HG02759 (cell line): ENCODE measurements around the gene CCN5.
"Not testable (repeated sequence)": the region's sequence is repeated elsewhere in the genome, so short reads cannot be mapped to it uniquely, and the experiment has no call there.

Source experiments
- ATAC-seq: cut with Tn5 transposase; IDR thresholded peaks from one replicate; pipeline ENCODE4 v1.9.1; 2021; ENCODE audit warnings: mild to moderate bottlenecking, moderate library complexity; ENCODE audit not compliant: unreplicated experiment

The CCN5 gene

GRCh38 chr20:44756011-44756688 is 41.0 kb downstream of the CCN5 start:
- ATAC-seq, result no peak

DNA sequence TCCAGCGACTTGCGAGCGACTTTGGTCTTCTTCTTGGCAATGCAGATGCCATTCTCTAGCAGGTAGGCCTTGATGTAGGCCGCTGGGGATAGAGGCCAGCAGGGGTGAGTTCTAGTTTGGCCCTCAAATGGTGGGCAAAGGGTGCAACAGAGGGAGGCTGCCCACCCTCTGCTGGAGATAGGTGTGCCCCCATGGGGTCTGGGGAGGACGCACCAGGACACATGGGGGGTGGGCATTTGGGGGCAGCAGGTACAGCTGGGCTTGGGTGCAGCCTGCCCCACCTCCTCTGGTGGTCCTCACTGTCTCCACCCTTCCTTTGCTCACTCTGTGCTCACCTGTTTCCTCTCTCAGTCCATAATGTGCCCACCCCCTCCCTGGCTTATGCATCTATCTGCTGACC is 41.8 kb downstream of the CCN5 start:
- ATAC-seq, result no peak

- ATAC-seq, result no peak
Observed at GRCh38 chr20:44758247-44759101, 43.3 kb downstream of the CCN5 start.

DNA sequence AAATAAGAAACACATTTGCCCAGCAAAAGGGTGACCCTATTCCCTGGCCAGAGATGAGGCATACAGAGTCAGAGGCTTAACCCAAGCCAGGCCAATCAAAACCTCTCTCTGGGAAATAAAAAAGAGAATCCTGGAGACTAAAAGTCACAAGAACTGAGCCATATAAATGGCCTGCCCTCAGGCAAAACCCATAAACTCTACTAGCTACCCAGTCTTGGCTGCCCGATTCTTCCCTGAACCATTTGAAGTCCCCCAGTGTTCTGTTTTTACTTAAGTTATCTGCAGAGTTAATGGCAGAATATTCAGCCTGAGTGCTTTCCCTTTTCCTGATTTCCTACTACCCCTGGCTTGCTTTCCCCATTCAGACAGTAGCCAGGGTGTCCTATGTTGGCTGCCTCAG is 44.4 kb downstream of the CCN5 start:
- no peak for ATAC-seq

- ATAC-seq, result no peak
Observed at GRCh38 chr20:44761423-44761822, 46.3 kb downstream of the CCN5 start.

GRCh38 chr20:44762466-44763140 is 47.4 kb downstream of the CCN5 start:
- ATAC-seq, result no peak

- ATAC-seq, result not testable (repeated sequence)
Observed at GRCh38 chr20:44763798-44764197, 48.6 kb downstream of the CCN5 start.

DNA sequence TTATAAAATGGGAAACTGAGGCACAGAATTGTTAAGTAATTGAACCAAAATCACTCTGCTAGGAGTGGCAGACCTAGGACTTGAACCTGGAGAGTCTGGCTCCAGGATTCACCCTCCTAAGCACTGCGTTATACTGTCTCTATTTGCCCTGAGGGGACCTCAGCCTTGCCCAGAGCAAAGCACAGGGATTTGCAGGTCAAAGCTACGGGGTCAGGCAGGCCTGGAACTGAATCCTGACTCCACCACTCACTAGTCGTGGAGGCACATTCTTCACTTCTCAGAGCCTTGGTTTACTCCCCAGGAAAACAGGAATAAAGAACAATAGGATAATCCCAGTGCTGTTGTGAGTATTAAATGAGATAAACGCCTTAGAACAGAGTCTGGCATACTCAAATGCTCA is 49.9 kb downstream of the CCN5 start:
- ATAC-seq, result no peak

DNA sequence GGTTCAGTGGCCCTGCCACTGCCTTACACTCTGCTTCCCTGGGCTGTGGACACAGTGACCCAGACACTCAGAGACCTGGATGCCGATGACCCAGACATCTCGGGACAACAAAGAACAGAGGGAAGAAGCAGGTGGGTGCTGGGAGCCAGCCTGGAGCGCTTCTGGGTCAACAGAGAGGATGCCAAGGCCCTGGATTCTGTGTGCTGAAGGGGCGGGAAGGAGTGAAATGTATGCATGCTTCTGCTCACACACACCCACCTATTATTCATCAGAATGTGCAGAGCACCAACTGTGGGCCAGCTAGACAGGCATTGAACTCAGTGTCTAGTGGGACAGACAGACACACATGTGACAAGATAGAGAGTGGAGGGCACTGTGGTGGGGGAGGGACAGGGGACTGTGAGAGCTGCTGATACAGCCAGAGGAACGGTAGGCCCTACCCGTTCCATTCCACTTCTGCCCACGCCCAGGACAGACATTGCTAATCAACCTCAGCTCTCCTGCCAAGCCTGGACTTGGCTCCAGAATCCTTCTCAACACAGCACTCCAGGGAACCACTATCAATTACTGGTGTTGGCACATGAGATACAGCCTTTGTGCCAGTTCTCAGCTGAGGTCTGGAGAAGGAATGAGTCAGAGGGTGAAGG is 50.7 kb downstream of the CCN5 start:
- ATAC-seq, result no peak

DNA sequence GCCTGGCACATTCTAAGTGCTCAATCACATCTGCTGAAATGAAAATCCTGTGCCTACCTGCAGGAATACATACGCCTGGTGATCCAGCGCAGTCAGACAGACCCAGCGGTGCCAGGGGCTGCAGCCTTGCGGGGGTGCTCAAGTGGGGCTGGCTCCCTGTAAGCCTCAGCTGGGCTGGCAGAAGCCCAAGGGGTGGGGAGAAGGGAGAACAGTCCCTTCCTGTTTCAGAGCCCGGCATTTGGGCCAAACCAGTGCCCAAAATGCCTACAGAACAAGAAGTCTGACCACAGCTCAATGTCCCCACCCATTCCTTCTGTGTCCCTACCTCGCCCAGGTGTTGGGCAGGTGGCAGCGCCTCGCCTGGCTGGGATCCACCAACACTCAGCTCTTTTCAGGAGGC is 53.1 kb downstream of the CCN5 start:
- no peak for ATAC-seq

GRCh38 chr20:44768854-44769480 is 53.8 kb downstream of the CCN5 start:
- ATAC-seq, result no peak

GRCh38 chr20:44769481-44769863 is 54.3 kb downstream of the CCN5 start:
- no peak for ATAC-seq

GRCh38 chr20:44770484-44771171 is 55.5 kb downstream of the CCN5 start:
- ATAC-seq, result no peak

DNA sequence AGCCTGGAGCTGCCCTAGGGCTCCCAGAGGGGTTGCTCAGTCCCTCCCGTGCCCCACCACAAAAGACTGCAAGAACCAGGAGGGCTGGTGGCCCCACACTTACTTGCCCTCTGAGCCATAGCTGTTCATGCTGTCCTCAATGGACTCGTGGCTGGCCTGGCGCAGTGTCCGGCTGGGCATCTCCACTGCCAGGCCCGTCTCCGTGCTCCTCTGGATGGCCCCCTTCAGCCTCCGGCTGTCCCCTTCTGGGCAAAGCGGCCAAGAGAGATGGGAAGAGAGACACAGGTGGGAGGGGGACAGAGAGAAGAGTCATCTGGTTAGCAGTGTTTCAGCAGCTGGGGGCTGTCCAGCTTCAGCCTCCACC is 56.0 kb downstream of the CCN5 start:
- ATAC-seq, result no peak

- ATAC-seq, result no peak
Observed at GRCh38 chr20:44772636-44773035, 57.5 kb downstream of the CCN5 start.

DNA sequence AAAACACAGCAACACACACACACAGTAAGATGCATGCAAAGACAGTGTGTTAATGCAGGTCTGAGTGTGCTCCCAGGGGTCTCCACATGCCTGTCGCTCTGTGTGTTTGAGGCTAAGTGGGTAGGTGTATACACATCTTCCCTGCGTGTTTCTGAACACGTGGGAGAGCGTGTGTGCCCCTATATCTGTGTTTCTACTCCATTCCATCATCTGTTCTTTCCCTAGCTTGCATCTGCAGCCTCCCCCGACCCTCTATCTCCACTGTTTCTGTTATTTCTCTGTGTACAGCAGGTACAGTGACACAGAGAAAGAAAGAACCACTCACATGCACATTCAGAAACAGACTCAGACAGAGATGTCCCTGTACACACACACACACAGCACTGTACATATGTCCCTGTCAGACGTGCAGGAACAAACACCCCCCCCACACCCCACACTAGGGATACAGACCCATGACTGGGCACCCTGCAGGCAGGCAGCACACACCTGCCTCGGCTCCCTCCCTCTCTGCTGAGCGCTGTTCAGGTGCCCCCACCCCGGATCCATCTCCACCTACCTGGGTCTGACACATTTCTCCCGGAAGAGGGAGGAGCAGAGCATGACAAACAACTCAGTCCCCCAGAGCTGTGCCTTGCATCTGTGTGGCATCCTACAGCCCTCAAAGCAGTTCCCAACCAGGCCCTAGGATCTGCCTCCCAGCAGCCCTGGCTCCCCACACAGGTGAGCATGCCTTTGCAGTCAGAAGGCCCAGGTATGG is 58.1 kb downstream of the CCN5 start:
- ATAC-seq, result no peak

GRCh38 chr20:44776980-44777379 is 61.8 kb downstream of the CCN5 start:
- no peak for ATAC-seq
